Measurements from ENCODE around the gene SERTAD4. TPM values are rescaled to one million over a fixed set of nuclear protein-coding genes. Genes with fewer than 3 reads are reported as not detected.

Gene SERTAD4
- total RNA-seq, 2 donors from 2014 or later: not detected

GRCh38 chr1:210291081-210291764, 58.6 kb downstream of the SERTAD4 start:
- no peaks in the 10 kb centered on the region for H3K36me3 Mint-ChIP-seq
- H3K4me1 Mint-ChIP-seq (ENCODE audit: low read depth in 2 of 2): peaks cover 0 to 3% of the 10 kb centered on the region in 2 donors
- ATAC-seq: no peak
- no peak for DNase-seq (ENCODE audit: low spot score)
- H3K9me3 Mint-ChIP-seq: no peaks in the 10 kb centered on the region
- no peak overlapping the region for H3K27ac Mint-ChIP-seq
- H3K4me3 Mint-ChIP-seq: no peak overlapping the region
- H3K27me3 Mint-ChIP-seq: peaks cover 31 to 37% of the 10 kb centered on the region in 2 donors

GRCh38 chr1:210291786-210292230, 59.2 kb downstream of the SERTAD4 start:
- H3K27ac Mint-ChIP-seq: no peak overlapping the region
- ATAC-seq: no peak
- peaks cover 0 to 3% of the 10 kb centered on the region in 2 donors for H3K4me1 Mint-ChIP-seq (ENCODE audit: low read depth in 2 of 2)
- no peaks in the 10 kb centered on the region for H3K36me3 Mint-ChIP-seq
- DNase-seq (ENCODE audit: low spot score): no peak
- no peak overlapping the region for H3K4me3 Mint-ChIP-seq
- H3K9me3 Mint-ChIP-seq: no peaks in the 10 kb centered on the region
- peaks cover 31 to 37% of the 10 kb centered on the region in 2 donors for H3K27me3 Mint-ChIP-seq

GRCh38 chr1:210292231-210292871, 59.8 kb downstream of the SERTAD4 start:
- H3K4me3 Mint-ChIP-seq: no peak overlapping the region
- DNase-seq (ENCODE audit: low spot score) (no peak), ATAC-seq (peak in 1 of 2 donors; percentile 50)
- H3K4me1 Mint-ChIP-seq (ENCODE audit: low read depth in 2 of 2): peaks cover 0 to 3% of the 10 kb centered on the region in 2 donors
- peaks cover 31 to 42% of the 10 kb centered on the region in 2 donors for H3K27me3 Mint-ChIP-seq
- H3K9me3 Mint-ChIP-seq: no peaks in the 10 kb centered on the region
- no peak overlapping the region for H3K27ac Mint-ChIP-seq
- H3K36me3 Mint-ChIP-seq: no peaks in the 10 kb centered on the region

GRCh38 chr1:210293171-210293607, 60.6 kb downstream of the SERTAD4 start:
- no peaks in the 10 kb centered on the region for H3K9me3 Mint-ChIP-seq
- no peak overlapping the region for H3K4me3 Mint-ChIP-seq
- H3K27ac Mint-ChIP-seq: no peak overlapping the region
- peaks cover 0 to 3% of the 10 kb centered on the region in 2 donors for H3K4me1 Mint-ChIP-seq (ENCODE audit: low read depth in 2 of 2)
- no peak for ATAC-seq
- peaks cover 26 to 37% of the 10 kb centered on the region in 2 donors for H3K27me3 Mint-ChIP-seq
- H3K36me3 Mint-ChIP-seq: no peaks in the 10 kb centered on the region
- no peak for DNase-seq (ENCODE audit: low spot score)

GRCh38 chr1:210294999-210295745, 62.6 kb downstream of the SERTAD4 start:
- Mint-ChIP-seq H3K27me3 (peaks cover 18 to 24% of the 10 kb centered on the region in 2 donors), H3K9me3 (no peaks in the 10 kb centered on the region), H3K4me1 (ENCODE audit: low read depth in 2 of 2) (peaks cover 0 to 3% of the 10 kb centered on the region in 2 donors), H3K4me3 (no peak overlapping the region), H3K27ac (no peak overlapping the region), H3K36me3 (no peaks in the 10 kb centered on the region)
- DNase-seq (ENCODE audit: low spot score): no peak
- peak in 1 of 2 donors; percentile 15 for ATAC-seq

Other genes starting within 250 kb of the SERTAD4 start
- 1 to 10 TPM in 1 of 2 donors, under 1 TPM in 1; 0.56 to 1.0 TPM for gene HHAT, start 96.1 kb downstream of the SERTAD4 start, total RNA-seq

Data from natural killer cell treated with Interleukin-12 subunit alpha and Interleukin-12 subunit beta and Interleukin-15 and Interleukin-18, amount 100 ng/mL, for 72 hours (primary cell).